HepG2 (cell line): ENCODE data around the gene LYPD4. TPM values are rescaled to one million over a fixed set of nuclear protein-coding genes. Genes with fewer than 3 reads are reported as not detected.
A peak's percentile ranks its signal among the peaks of the same experiment; 100 is the strongest.

Source experiments
- ARHGAP35 ChIP-seq: sonication (generic); formaldehyde crosslinking; IDR thresholded peaks from 2 replicates; pipeline ENCODE4 v1.9.0; 2022; ENCODE audit warnings: mild to moderate bottlenecking, inconsistent platforms, moderate library complexity, missing genetic modification reagents, borderline replicate concordance
- CTCF ChIP-seq: sonication (generic); formaldehyde crosslinking; IDR thresholded peaks from 2 replicates; pipeline ENCODE4 v1.5.0; 2020; ENCODE audit warnings: mild to moderate bottlenecking, missing genetic modification reagents, moderate library complexity
- DNMT1 ChIP-seq: sonication (generic); formaldehyde crosslinking; IDR thresholded peaks from 2 replicates; pipeline ENCODE4 v1.5.1; 2020; ENCODE audit warnings: mild to moderate bottlenecking, missing genetic modification reagents
- GABPA ChIP-seq, 2 experiments: IDR thresholded peaks; 2 replicates each; pipeline ENCODE4 v1.6.1; 2011 to 2016; ENCODE audit warnings: low read depth in 2 of 2, low read length in 1 of 2, missing biosample characterization in 1 of 2, missing genetic modification characterization in 1 of 2
- HNF4G ChIP-seq, 2 experiments: sonication (generic) in 1 of 2; formaldehyde crosslinking in 1 of 2; IDR thresholded peaks; 2 replicates each; pipeline versions ENCODE4 v1.4.0 to v1.6.1; 2011 to 2020; ENCODE audit warnings: borderline replicate concordance in 2 of 2, low read depth in 2 of 2, mild to moderate bottlenecking in 2 of 2, low read length in 1 of 2, missing genetic modification reagents in 1 of 2, moderate library complexity in 1 of 2
- HOXA9 ChIP-seq: sonication (generic); formaldehyde crosslinking; IDR thresholded peaks from 2 replicates; pipeline ENCODE4 v1.8.1; 2022; ENCODE audit warnings: missing genetic modification reagents, mild to moderate bottlenecking, moderate library complexity, borderline replicate concordance
- KAT8 ChIP-seq: IDR thresholded peaks from 2 replicates; pipeline ENCODE4 v1.6.1; 2016; ENCODE audit warnings: missing genetic modification reagents, missing compliant biosample characterization
- NR3C1 ChIP-seq: sonication (generic); formaldehyde crosslinking; IDR thresholded peaks from 2 replicates; pipeline ENCODE4 v1.4.0; 2020; ENCODE audit warnings: missing genetic modification reagents
- NRL ChIP-seq: sonication (generic); formaldehyde crosslinking; IDR thresholded peaks from 2 replicates; pipeline ENCODE4 v1.5.0; 2020; ENCODE audit warnings: missing genetic modification reagents, mild to moderate bottlenecking, moderate library complexity, borderline replicate concordance
- RXRB ChIP-seq: IDR thresholded peaks from 2 replicates; pipeline ENCODE4 v1.6.1; 2016; ENCODE audit warnings: borderline replicate concordance, missing genetic modification reagents, missing compliant biosample characterization
- ZFP37 ChIP-seq: sonication (generic); formaldehyde crosslinking; IDR thresholded peaks from 2 replicates; pipeline ENCODE4 v1.4.0; 2020; ENCODE audit warnings: missing genetic modification reagents, borderline replicate concordance
- ZNF124 ChIP-seq: sonication (generic); formaldehyde crosslinking; IDR thresholded peaks from 2 replicates; pipeline ENCODE4 v1.4.0; 2020; ENCODE audit warnings: missing genetic modification reagents
- ZNF138 ChIP-seq: sonication (generic); formaldehyde crosslinking; IDR thresholded peaks from 2 replicates; pipeline ENCODE4 v1.5.0; 2020; ENCODE audit warnings: mild to moderate bottlenecking, low read depth, missing genetic modification reagents
- ZNF18 ChIP-seq: sonication (generic); formaldehyde crosslinking; IDR thresholded peaks from 2 replicates; pipeline ENCODE4 v1.8.0; 2022; ENCODE audit warnings: mild to moderate bottlenecking, missing genetic modification reagents; ENCODE audit not compliant: insufficient replicate concordance
- ZNF670 ChIP-seq: sonication (generic); formaldehyde crosslinking; IDR thresholded peaks from 2 replicates; pipeline ENCODE4 v1.8.0; 2022; ENCODE audit warnings: mild to moderate bottlenecking, missing genetic modification reagents, borderline replicate concordance
- ZNF687 ChIP-seq: sonication (generic); formaldehyde crosslinking; IDR thresholded peaks from 2 replicates; pipeline ENCODE4 v1.5.1; 2020; ENCODE audit warnings: mild to moderate bottlenecking, missing genetic modification reagents, moderate library complexity
- ZNF724P ChIP-seq: sonication (generic); formaldehyde crosslinking; IDR thresholded peaks from 2 replicates; pipeline ENCODE4 v1.8.0; 2022; ENCODE audit warnings: missing genetic modification reagents, borderline replicate concordance
- ZNF775 ChIP-seq: sonication (generic); formaldehyde crosslinking; IDR thresholded peaks from 2 replicates; pipeline ENCODE4 v1.4.0; 2020; ENCODE audit warnings: missing genetic modification reagents, mild to moderate bottlenecking, moderate library complexity, borderline replicate concordance
- ZSCAN25 ChIP-seq: sonication (generic); formaldehyde crosslinking; IDR thresholded peaks from 2 replicates; pipeline ENCODE4 v1.8.0; 2022; ENCODE audit warnings: mild to moderate bottlenecking, missing genetic modification reagents
- polyA plus RNA-seq, 8 experiments: library from polyadenylated mRNA; depleted of rRNA in 3 of 8; stranded (reverse) in 7 of 8; unstranded in 1 of 8; fragments of >200 nt; fragmentation: Illumina TruSeq in 4 of 8; extraction: Trizol in 4 of 8; gene quantifications; 2 replicates each; pipeline versions ENCODE4 v1.2.1 to v1.2.3, GENCODE V29; 2011 to 2016; ENCODE audit warnings: low read depth in 4 of 8, missing spikeins in 1 of 8, mixed read lengths in 1 of 8; ENCODE audit not compliant: insufficient read depth in 1 of 8
- total RNA-seq, 5 experiments: library from RNA; depleted of rRNA; stranded (reverse); fragments of >200 nt; fragmentation: Illumina TruSeq; extraction: Trizol; gene quantifications; 2 replicates each; pipeline ENCODE4 v1.2.3, GENCODE V29; 2016; ENCODE audit warnings: low read depth in 1 of 5

LYPD4 gene
- total and polyA plus RNA-seq, 2 of the 13 experiments (the other 11 are each of a cell fraction or from before 2014, with no cell fraction given) = not detected

- TF ChIP-seq ZNF18 (CRISPR knock-in tag) (peak; percentile 79), HOXA9 (CRISPR knock-in tag) (0 out of 2 replicates have a peak, but pooled peaks have one; percentile 23), CTCF (CRISPR knock-in tag) (peak; percentile 41), ZNF724P (CRISPR knock-in tag) (peak; percentile 68; the same call in 1 of the 2 replicates), RXRB (CRISPR knock-in tag) (peak; percentile 84), NRL (CRISPR knock-in tag) (no peak; the same call in 1 of the 2 replicates), GABPA (IDR thresholded peaks at IDR 0.05; ENCODE audit: low read depth, low read length) (peak; percentile 62), GABPA (CRISPR knock-in tag; IDR thresholded peaks at IDR 0.05; ENCODE audit: low read depth) (peak; percentile 90), KAT8 (CRISPR knock-in tag) (peak; percentile 98), ARHGAP35 (CRISPR knock-in tag) (peak; percentile 36; the same call in 1 of the 2 replicates), ZNF775 (CRISPR knock-in tag) (no peak), ZNF138 (CRISPR knock-in tag) (0 out of 2 replicates have a peak, but pooled peaks have one; percentile 62), ZNF670 (CRISPR knock-in tag) (peak; percentile 76; the same call in 1 of the 2 replicates), ZFP37 (CRISPR knock-in tag) (peak; percentile 70; the same call in 1 of the 2 replicates), ZSCAN25 (CRISPR knock-in tag) (peak; percentile 78; the same call in 1 of the 2 replicates), ZNF687 (peak; percentile 70), DNMT1 (no peak), NR3C1 (CRISPR knock-in tag) (no peak), HNF4G (IDR thresholded peaks at IDR 0.05; ENCODE audit: borderline replicate concordance, low read depth, low read length) (peak; percentile 64), HNF4G (CRISPR knock-in tag; IDR thresholded peaks at IDR 0.05; ENCODE audit: borderline replicate concordance, low read depth) (peak; percentile 77; the same call in 1 of the 2 replicates), ZNF124 (CRISPR knock-in tag) (no peak; the same call in 1 of the 2 replicates)
Observed at GRCh38 chr19:41883821-41884733, 39.6 kb upstream of the LYPD4 start (continued).
